ENCODE data around the gene NKD1. TPM values are rescaled to one million over a fixed set of nuclear protein-coding genes. Genes with fewer than 3 reads are reported as not detected.
A peak's percentile ranks its signal among the peaks of the same experiment; 100 is the strongest.

The NKD1 gene
- total RNA-seq, 1 donor from 2014 or later: 2.1 TPM

- H3K36me3 ChIP-seq (ENCODE audit: control insufficient read depth in 3 of 3, insufficient read depth in 3 of 3, low read length in 3 of 3): no peaks in the 10 kb centered on the region
- no peak overlapping the region for H3K4me3 ChIP-seq (ENCODE audit: low read length in 3 of 3)
- H3K4me1 ChIP-seq (ENCODE audit: control insufficient read depth in 3 of 3, insufficient read depth in 3 of 3, low read length in 3 of 3): peaks cover 13 to 26% (median 21%) of the 10 kb centered on the region in 3 donors
- H3K27ac ChIP-seq (ENCODE audit: low read depth, low read length): no peak overlapping the region
- H3K9ac ChIP-seq (ENCODE audit: low read depth in 1 of 3, low read length in 3 of 3): peak overlapping the region in 1 of 3 donors; percentile 40
- peaks cover 0 to 3% (median 0%) of the 10 kb centered on the region in 3 donors for H3K27me3 ChIP-seq (ENCODE audit: control insufficient read depth in 3 of 3, insufficient read depth in 3 of 3, low read length in 3 of 3)
- no peaks in the 10 kb centered on the region for H3K9me3 ChIP-seq (ENCODE audit: control insufficient read depth in 3 of 3, low read length in 3 of 3)
These were observed 54.5 kb downstream of the NKD1 start for GRCh38 chr16:50602531-50603205.

GRCh38 chr16:50603206-50604064, 55.2 kb downstream of the NKD1 start:
- Histone ChIP-seq H3K4me3 (ENCODE audit: low read length in 3 of 3) (no peak overlapping the region), H3K4me1 (ENCODE audit: control insufficient read depth in 3 of 3, insufficient read depth in 3 of 3, low read length in 3 of 3) (peaks cover 13 to 21% (median 20%) of the 10 kb centered on the region in 3 donors), H3K9me3 (ENCODE audit: control insufficient read depth in 3 of 3, low read length in 3 of 3) (no peaks in the 10 kb centered on the region), H3K27me3 (ENCODE audit: control insufficient read depth in 3 of 3, insufficient read depth in 3 of 3, low read length in 3 of 3) (peaks cover 0 to 3% (median 0%) of the 10 kb centered on the region in 3 donors), H3K36me3 (ENCODE audit: control insufficient read depth in 3 of 3, insufficient read depth in 3 of 3, low read length in 3 of 3) (no peaks in the 10 kb centered on the region), H3K9ac (ENCODE audit: low read depth in 1 of 3, low read length in 3 of 3) (peak overlapping the region in 1 of 3 donors; percentile 40), H3K27ac (ENCODE audit: low read depth, low read length) (no peak overlapping the region)

DNA sequence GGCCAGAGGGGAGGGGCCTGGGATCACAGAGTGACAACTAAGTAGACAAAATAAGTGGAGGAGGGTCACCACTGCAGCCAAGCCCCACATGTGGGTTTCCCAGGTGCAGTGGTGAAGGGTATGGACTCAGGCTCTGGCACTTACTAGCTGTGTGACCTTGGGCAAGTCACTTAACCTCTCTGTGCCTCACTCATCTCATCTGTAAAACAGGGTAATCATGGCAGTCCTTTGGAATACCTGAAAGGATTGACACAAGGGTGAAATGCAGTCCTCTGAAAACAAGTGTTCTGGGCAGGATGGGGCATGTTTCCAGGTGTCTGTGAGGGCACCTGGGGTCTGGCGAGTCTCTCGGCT, 55.8 kb downstream of the NKD1 start:
- Histone ChIP-seq H3K27me3 (ENCODE audit: control insufficient read depth in 3 of 3, insufficient read depth in 3 of 3, low read length in 3 of 3) (peaks cover 0 to 3% (median 0%) of the 10 kb centered on the region in 3 donors), H3K4me1 (ENCODE audit: control insufficient read depth in 3 of 3, insufficient read depth in 3 of 3, low read length in 3 of 3) (peaks cover 13 to 17% (median 17%) of the 10 kb centered on the region in 3 donors), H3K36me3 (ENCODE audit: control insufficient read depth in 3 of 3, insufficient read depth in 3 of 3, low read length in 3 of 3) (no peaks in the 10 kb centered on the region), H3K27ac (ENCODE audit: low read depth, low read length) (no peak overlapping the region), H3K9ac (ENCODE audit: low read depth in 1 of 3, low read length in 3 of 3) (no peak overlapping the region), H3K9me3 (ENCODE audit: control insufficient read depth in 3 of 3, low read length in 3 of 3) (no peaks in the 10 kb centered on the region), H3K4me3 (ENCODE audit: low read length in 3 of 3) (no peak overlapping the region)

- H3K9me3 ChIP-seq (ENCODE audit: control insufficient read depth in 3 of 3, low read length in 3 of 3): no peaks in the 10 kb centered on the region
- no peak overlapping the region for H3K9ac ChIP-seq (ENCODE audit: low read depth in 1 of 3, low read length in 3 of 3)
- H3K4me3 ChIP-seq (ENCODE audit: low read length in 3 of 3): no peak overlapping the region
- H3K4me1 ChIP-seq (ENCODE audit: control insufficient read depth in 3 of 3, insufficient read depth in 3 of 3, low read length in 3 of 3): peaks cover 12 to 19% (median 15%) of the 10 kb centered on the region in 3 donors
- H3K36me3 ChIP-seq (ENCODE audit: control insufficient read depth in 3 of 3, insufficient read depth in 3 of 3, low read length in 3 of 3): no peaks in the 10 kb centered on the region
- peaks cover 0 to 3% (median 0%) of the 10 kb centered on the region in 3 donors for H3K27me3 ChIP-seq (ENCODE audit: control insufficient read depth in 3 of 3, insufficient read depth in 3 of 3, low read length in 3 of 3)
- H3K27ac ChIP-seq (ENCODE audit: low read depth, low read length): no peak overlapping the region
These were observed 56.4 kb downstream of the NKD1 start for GRCh38 chr16:50604610-50605009.

DNA sequence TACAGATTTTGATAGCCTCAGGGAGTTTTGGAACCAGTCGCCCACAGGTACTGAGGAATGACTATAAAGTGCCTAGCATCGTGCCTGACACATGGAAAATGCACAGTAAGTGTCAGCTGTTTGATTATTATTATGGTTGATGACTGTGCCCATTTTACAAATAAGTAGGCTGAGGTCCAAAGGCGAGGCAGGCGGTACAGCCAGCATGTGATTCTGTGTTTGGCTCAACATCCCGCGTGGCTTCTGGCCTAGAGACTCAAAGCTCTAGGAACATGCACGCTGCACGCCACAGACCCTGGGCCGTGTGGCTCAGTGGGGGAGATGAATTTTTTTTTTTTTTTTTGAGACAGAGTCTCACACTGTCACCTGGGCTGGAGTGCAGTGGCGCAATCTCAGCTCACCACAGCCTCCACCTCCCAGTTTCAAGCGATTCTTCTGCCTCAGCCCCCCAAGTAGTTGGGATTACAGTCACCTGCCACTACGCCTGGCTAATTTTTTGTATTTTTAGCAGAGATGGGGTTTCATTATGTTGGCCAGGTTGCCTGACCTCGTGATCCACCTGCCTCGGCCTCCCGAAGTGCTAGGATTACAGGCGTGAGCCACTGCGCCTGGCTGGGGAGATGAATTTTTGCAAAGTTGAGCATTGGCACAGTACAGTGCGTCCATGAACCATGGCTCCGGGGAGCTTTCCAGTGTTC, 57.7 kb downstream of the NKD1 start:
- H3K36me3 ChIP-seq (ENCODE audit: control insufficient read depth in 3 of 3, insufficient read depth in 3 of 3, low read length in 3 of 3): no peaks in the 10 kb centered on the region
- H3K4me3 ChIP-seq (ENCODE audit: low read length in 3 of 3): no peak overlapping the region
- H3K9ac ChIP-seq (ENCODE audit: low read depth in 1 of 3, low read length in 3 of 3): no peak overlapping the region
- H3K27ac ChIP-seq (ENCODE audit: low read depth, low read length): no peak overlapping the region
- no peaks in the 10 kb centered on the region for H3K9me3 ChIP-seq (ENCODE audit: control insufficient read depth in 3 of 3, low read length in 3 of 3)
- H3K27me3 ChIP-seq (ENCODE audit: control insufficient read depth in 3 of 3, insufficient read depth in 3 of 3, low read length in 3 of 3): peaks cover 0 to 3% (median 0%) of the 10 kb centered on the region in 3 donors
- H3K4me1 ChIP-seq (ENCODE audit: control insufficient read depth in 3 of 3, insufficient read depth in 3 of 3, low read length in 3 of 3): peaks cover 9 to 18% (median 12%) of the 10 kb centered on the region in 3 donors

- H3K9me3 ChIP-seq (ENCODE audit: control insufficient read depth in 3 of 3, low read length in 3 of 3): no peaks in the 10 kb centered on the region
- peaks cover 0 to 3% (median 3%) of the 10 kb centered on the region in 3 donors for H3K27me3 ChIP-seq (ENCODE audit: control insufficient read depth in 3 of 3, insufficient read depth in 3 of 3, low read length in 3 of 3)
- H3K27ac ChIP-seq (ENCODE audit: low read depth, low read length): no peak overlapping the region
- peaks cover 7 to 14% (median 12%) of the 10 kb centered on the region in 3 donors for H3K4me1 ChIP-seq (ENCODE audit: control insufficient read depth in 3 of 3, insufficient read depth in 3 of 3, low read length in 3 of 3)
- no peak overlapping the region for H3K9ac ChIP-seq (ENCODE audit: low read depth in 1 of 3, low read length in 3 of 3)
- H3K36me3 ChIP-seq (ENCODE audit: control insufficient read depth in 3 of 3, insufficient read depth in 3 of 3, low read length in 3 of 3): no peaks in the 10 kb centered on the region
- no peak overlapping the region for H3K4me3 ChIP-seq (ENCODE audit: low read length in 3 of 3)
These were observed 58.3 kb downstream of the NKD1 start for GRCh38 chr16:50606431-50607050.

- H3K9me3 ChIP-seq (ENCODE audit: control insufficient read depth in 3 of 3, low read length in 3 of 3): no peaks in the 10 kb centered on the region
- H3K36me3 ChIP-seq (ENCODE audit: control insufficient read depth in 3 of 3, insufficient read depth in 3 of 3, low read length in 3 of 3): no peaks in the 10 kb centered on the region
- H3K4me3 ChIP-seq (ENCODE audit: low read length in 3 of 3): no peak overlapping the region
- no peak overlapping the region for H3K27ac ChIP-seq (ENCODE audit: low read depth, low read length)
- peaks cover 5 to 13% (median 12%) of the 10 kb centered on the region in 3 donors for H3K4me1 ChIP-seq (ENCODE audit: control insufficient read depth in 3 of 3, insufficient read depth in 3 of 3, low read length in 3 of 3)
- peaks cover 0 to 4% (median 3%) of the 10 kb centered on the region in 3 donors for H3K27me3 ChIP-seq (ENCODE audit: control insufficient read depth in 3 of 3, insufficient read depth in 3 of 3, low read length in 3 of 3)
- no peak overlapping the region for H3K9ac ChIP-seq (ENCODE audit: low read depth in 1 of 3, low read length in 3 of 3)
These were observed 58.8 kb downstream of the NKD1 start for GRCh38 chr16:50607051-50607431.

DNA sequence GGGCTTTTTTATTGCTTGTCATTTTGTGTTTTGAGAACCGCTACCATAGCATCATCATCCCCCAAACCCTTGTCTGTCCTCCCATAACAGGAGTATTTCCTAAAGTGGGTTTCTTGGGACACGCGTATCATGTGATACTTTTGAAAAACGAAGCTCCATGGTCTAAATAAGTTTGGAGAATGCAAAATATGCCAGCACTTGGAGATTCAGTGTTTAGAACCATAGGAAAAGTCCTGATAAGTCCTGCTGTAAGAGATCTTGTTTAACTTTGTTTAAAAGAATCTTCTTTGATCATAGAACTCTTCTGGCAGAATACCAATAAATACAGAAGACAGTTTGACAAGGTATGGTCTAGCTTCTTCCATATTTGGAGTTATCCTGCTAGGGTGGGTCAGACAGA, 59.3 kb downstream of the NKD1 start:
- no peak overlapping the region for H3K4me3 ChIP-seq (ENCODE audit: low read length in 3 of 3)
- H3K9ac ChIP-seq (ENCODE audit: low read depth in 1 of 3, low read length in 3 of 3): no peak overlapping the region
- peaks cover 5 to 13% (median 12%) of the 10 kb centered on the region in 3 donors for H3K4me1 ChIP-seq (ENCODE audit: control insufficient read depth in 3 of 3, insufficient read depth in 3 of 3, low read length in 3 of 3)
- H3K27ac ChIP-seq (ENCODE audit: low read depth, low read length): no peak overlapping the region
- no peaks in the 10 kb centered on the region for H3K36me3 ChIP-seq (ENCODE audit: control insufficient read depth in 3 of 3, insufficient read depth in 3 of 3, low read length in 3 of 3)
- H3K27me3 ChIP-seq (ENCODE audit: control insufficient read depth in 3 of 3, insufficient read depth in 3 of 3, low read length in 3 of 3): peaks cover 0 to 4% (median 3%) of the 10 kb centered on the region in 3 donors
- H3K9me3 ChIP-seq (ENCODE audit: control insufficient read depth in 3 of 3, low read length in 3 of 3): no peaks in the 10 kb centered on the region

DNA sequence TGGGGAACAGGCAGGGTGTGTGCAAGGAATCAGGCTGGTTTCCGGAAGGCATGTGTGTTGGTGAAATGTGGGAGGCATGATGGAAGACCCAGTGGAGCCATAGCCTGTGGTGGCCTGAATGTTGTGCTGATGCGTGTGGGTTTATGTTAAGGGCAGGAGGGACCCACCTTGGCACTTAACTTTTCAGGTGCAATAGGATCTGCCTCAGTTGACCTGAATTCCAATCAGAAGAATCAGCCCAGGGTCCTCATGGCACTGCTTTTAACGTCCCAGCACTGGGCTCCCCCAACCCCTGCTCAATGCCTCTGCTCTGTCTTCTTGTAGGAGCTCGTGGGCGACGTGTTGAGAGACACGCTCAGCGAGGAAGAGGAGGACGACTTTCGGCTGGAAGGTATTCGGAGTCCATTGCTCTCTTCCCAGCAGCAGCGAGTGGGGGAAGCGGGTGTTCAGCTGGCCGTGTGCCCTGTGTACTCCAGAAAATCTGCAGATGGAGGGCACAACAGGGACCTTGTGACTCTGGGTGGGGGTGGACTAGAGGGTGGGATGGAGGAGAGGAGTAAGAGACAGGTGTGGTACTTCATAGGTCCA, 59.9 kb downstream of the NKD1 start:
- Histone ChIP-seq H3K4me1 (ENCODE audit: control insufficient read depth in 3 of 3, insufficient read depth in 3 of 3, low read length in 3 of 3) (peaks cover 0 to 17% (median 9%) of the 10 kb centered on the region in 3 donors), H3K27me3 (ENCODE audit: control insufficient read depth in 3 of 3, insufficient read depth in 3 of 3, low read length in 3 of 3) (peaks cover 0 to 4% (median 3%) of the 10 kb centered on the region in 3 donors), H3K4me3 (ENCODE audit: low read length in 3 of 3) (no peak overlapping the region), H3K36me3 (ENCODE audit: control insufficient read depth in 3 of 3, insufficient read depth in 3 of 3, low read length in 3 of 3) (no peaks in the 10 kb centered on the region), H3K9me3 (ENCODE audit: control insufficient read depth in 3 of 3, low read length in 3 of 3) (no peaks in the 10 kb centered on the region), H3K27ac (ENCODE audit: low read depth, low read length) (no peak overlapping the region), H3K9ac (ENCODE audit: low read depth in 1 of 3, low read length in 3 of 3) (no peak overlapping the region)

Measured in skeletal muscle tissue (tissue), 4 donors.